Neural progenitor cell (in vitro differentiated cells): Measurements from ENCODE around the gene HDAC4. TPM values are rescaled to one million over a fixed set of nuclear protein-coding genes. Genes with fewer than 3 reads are reported as not detected.

Experiments used
- DNase-seq: peaks from one replicate; pipeline ENCODE4 v3.0.0-alpha.2; 2016; ENCODE audit warnings: low spot score
- H2AFZ ChIP-seq: fragments of 200-600 bp; sonication (generic); replicated peaks from 2 replicates; pipeline ENCODE4 v1.6.1; 2016; ENCODE audit warnings: antibody characterized with exemption
- H3F3A ChIP-seq: fragments of 200-600 bp; sonication (generic); 2 replicates; pipeline ENCODE4 v1.6.1; 2016; ENCODE audit warnings: antibody characterized with exemption, low read depth
- H3K27ac ChIP-seq: fragments of 200-600 bp; sonication (generic); 2 replicates; pipeline ENCODE4 v1.5.1; 2016; ENCODE audit warnings: mild to moderate bottlenecking
- H3K27me3 ChIP-seq: fragments of 200-600 bp; sonication (generic); 2 replicates; pipeline ENCODE4 v1.6.1; 2016; ENCODE audit warnings: mild to moderate bottlenecking, moderate library complexity
- H3K36me3 ChIP-seq: fragments of 200-600 bp; sonication (generic); 2 replicates; pipeline ENCODE4 v1.5.1; 2016
- H3K4me1 ChIP-seq: fragments of 200-600 bp; sonication (generic); 2 replicates; pipeline ENCODE4 v1.6.1; 2016; ENCODE audit warnings: mixed run types
- H3K4me2 ChIP-seq: fragments of 200-600 bp; sonication (generic); 2 replicates; pipeline ENCODE4 v1.6.1; 2016
- H3K4me3 ChIP-seq: fragments of 200-600 bp; sonication (generic); 2 replicates; pipeline ENCODE4 v1.5.1; 2016
- H3K79me2 ChIP-seq: fragments of 200-600 bp; sonication (generic); 2 replicates; pipeline ENCODE4 v1.6.1; 2016; ENCODE audit warnings: low read depth
- H3K9ac ChIP-seq: fragments of 200-600 bp; sonication (generic); 2 replicates; pipeline ENCODE4 v1.6.1; 2016
- H3K9me3 ChIP-seq: fragments of 200-600 bp; sonication (generic); 2 replicates; pipeline ENCODE4 v1.5.1; 2016; ENCODE audit warnings: low read depth
- H4K20me1 ChIP-seq: fragments of 200-600 bp; sonication (generic); 2 replicates; pipeline ENCODE4 v1.6.1; 2016; ENCODE audit warnings: low read depth
- H3K27ac Mint-ChIP-seq: 3 replicates; pipeline ENCODE4 v1.8.0; 2021; ENCODE audit warnings: mixed read lengths
- H3K27me3 Mint-ChIP-seq: 2 replicates; pipeline ENCODE4 v1.8.0; 2022; ENCODE audit warnings: low read depth, mild to moderate bottlenecking, inconsistent platforms, moderate library complexity, mixed read lengths; ENCODE audit not compliant: insufficient read depth
- H3K36me3 Mint-ChIP-seq: 3 replicates; pipeline ENCODE4 v1.8.0; 2021; ENCODE audit warnings: mixed read lengths
- H3K4me1 Mint-ChIP-seq: 3 replicates; pipeline ENCODE4 v1.8.0; 2021; ENCODE audit warnings: mixed read lengths
- H3K4me3 Mint-ChIP-seq: 3 replicates; pipeline ENCODE4 v1.8.0; 2021; ENCODE audit warnings: mild to moderate bottlenecking, moderate library complexity, mixed read lengths
- H3K9me3 Mint-ChIP-seq: 3 replicates; pipeline ENCODE4 v1.8.0; 2020; ENCODE audit warnings: mixed read lengths
- EZH2 ChIP-seq: fragments of 200-600 bp; sonication (generic); IDR thresholded peaks from 2 replicates; pipeline ENCODE4 v1.6.1; 2017; ENCODE audit warnings: antibody characterized with exemption, mild to moderate bottlenecking, moderate library complexity
- EZH2phosphoT487 ChIP-seq: fragments of 200-600 bp; sonication (generic); IDR thresholded peaks from 2 replicates; pipeline ENCODE4 v1.6.1; 2017; ENCODE audit warnings: antibody characterized with exemption
- total RNA-seq: library from RNA; depleted of rRNA; stranded (reverse); fragments of >200 nt; gene quantifications from 2 replicates; pipeline ENCODE4 v1.2.3, GENCODE V29; 2015; ENCODE audit warnings: low replicate concordance
- TF ChIP-seq, protein P1 (sequence below): fragments of 200-600 bp; sonication (generic); IDR thresholded peaks from 2 replicates; pipeline ENCODE4 v1.5.1; 2017; ENCODE audit warnings: antibody characterized with exemption, mild to moderate bottlenecking

Gene HDAC4
- total RNA-seq, 1 donor from 2014 or later, result 36.0 TPM

DNA sequence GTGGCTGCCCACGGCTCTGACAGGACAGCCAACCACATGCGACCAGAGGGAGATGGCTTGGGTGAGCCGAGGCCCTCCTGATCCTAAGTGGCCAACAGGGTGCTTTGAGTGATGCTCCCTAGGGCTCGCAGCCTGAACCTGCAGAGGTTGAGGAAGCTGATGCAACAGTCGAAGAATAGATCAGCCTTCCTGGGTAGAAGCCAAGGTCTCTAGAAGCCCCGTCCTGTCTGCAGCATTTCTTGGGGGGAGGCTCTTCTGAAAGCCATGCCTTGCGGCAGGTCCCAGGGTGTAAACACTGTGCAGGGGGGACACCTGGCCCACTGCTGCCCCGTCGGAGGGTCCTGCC, 136.4 kb downstream of the HDAC4 start:
- no peak overlapping the region for H3K4me2 ChIP-seq
- peaks cover 69% of the 10 kb centered on the region for H4K20me1 ChIP-seq
- no peak for DNase-seq
- no peak overlapping the region for H3K27ac ChIP-seq
- H3K9me3 ChIP-seq, result no peaks in the 10 kb centered on the region
- H3K36me3 ChIP-seq, result no peaks in the 10 kb centered on the region
- Mint-ChIP-seq H3K27me3 (no peaks in the 10 kb centered on the region), H3K9me3 (no peaks in the 10 kb centered on the region), H3K4me1 (peaks cover 43% of the 10 kb centered on the region), H3K27ac (no peak overlapping the region), H3K4me3 (no peak overlapping the region), H3K36me3 (peaks cover 5% of the 10 kb centered on the region)
- no peaks in the 10 kb centered on the region for H3F3A ChIP-seq
- peaks cover 88% of the 10 kb centered on the region for H3K79me2 ChIP-seq
- TF ChIP-seq EZH2phosphoT487 (no peak), EZH2 (no peak)
- TF ChIP-seq, protein P1, sequence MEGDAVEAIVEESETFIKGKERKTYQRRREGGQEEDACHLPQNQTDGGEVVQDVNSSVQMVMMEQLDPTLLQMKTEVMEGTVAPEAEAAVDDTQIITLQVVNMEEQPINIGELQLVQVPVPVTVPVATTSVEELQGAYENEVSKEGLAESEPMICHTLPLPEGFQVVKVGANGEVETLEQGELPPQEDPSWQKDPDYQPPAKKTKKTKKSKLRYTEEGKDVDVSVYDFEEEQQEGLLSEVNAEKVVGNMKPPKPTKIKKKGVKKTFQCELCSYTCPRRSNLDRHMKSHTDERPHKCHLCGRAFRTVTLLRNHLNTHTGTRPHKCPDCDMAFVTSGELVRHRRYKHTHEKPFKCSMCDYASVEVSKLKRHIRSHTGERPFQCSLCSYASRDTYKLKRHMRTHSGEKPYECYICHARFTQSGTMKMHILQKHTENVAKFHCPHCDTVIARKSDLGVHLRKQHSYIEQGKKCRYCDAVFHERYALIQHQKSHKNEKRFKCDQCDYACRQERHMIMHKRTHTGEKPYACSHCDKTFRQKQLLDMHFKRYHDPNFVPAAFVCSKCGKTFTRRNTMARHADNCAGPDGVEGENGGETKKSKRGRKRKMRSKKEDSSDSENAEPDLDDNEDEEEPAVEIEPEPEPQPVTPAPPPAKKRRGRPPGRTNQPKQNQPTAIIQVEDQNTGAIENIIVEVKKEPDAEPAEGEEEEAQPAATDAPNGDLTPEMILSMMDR, result no peak
- H3K9ac ChIP-seq, result no peak overlapping the region
- H3K27me3 ChIP-seq, result no peaks in the 10 kb centered on the region
- H2AFZ ChIP-seq, result no peak overlapping the region
- H3K4me3 ChIP-seq, result no peak overlapping the region
- peaks cover 11% of the 10 kb centered on the region for H3K4me1 ChIP-seq

- Histone ChIP-seq H3K9me3 (no peaks in the 10 kb centered on the region), H3K79me2 (peaks cover 88% of the 10 kb centered on the region), H3K4me1 (peaks cover 11% of the 10 kb centered on the region), H4K20me1 (peaks cover 64% of the 10 kb centered on the region), H3K9ac (no peak overlapping the region), H3K4me3 (no peak overlapping the region), H3K27me3 (no peaks in the 10 kb centered on the region), H3F3A (no peaks in the 10 kb centered on the region), H3K36me3 (no peaks in the 10 kb centered on the region), H3K4me2 (no peak overlapping the region), H2AFZ (no peak overlapping the region), H3K27ac (no peak overlapping the region)
- Mint-ChIP-seq H3K4me1 (peaks cover 39% of the 10 kb centered on the region), H3K36me3 (peaks cover 6% of the 10 kb centered on the region), H3K27ac (no peak overlapping the region), H3K27me3 (no peaks in the 10 kb centered on the region), H3K4me3 (no peak overlapping the region), H3K9me3 (no peaks in the 10 kb centered on the region)
- no peak for DNase-seq
- TF ChIP-seq, protein P1, result no peak
- TF ChIP-seq EZH2 (no peak), EZH2phosphoT487 (no peak)
These were observed 136.9 kb downstream of the HDAC4 start for GRCh38 chr2:239263669-239264491.

DNA sequence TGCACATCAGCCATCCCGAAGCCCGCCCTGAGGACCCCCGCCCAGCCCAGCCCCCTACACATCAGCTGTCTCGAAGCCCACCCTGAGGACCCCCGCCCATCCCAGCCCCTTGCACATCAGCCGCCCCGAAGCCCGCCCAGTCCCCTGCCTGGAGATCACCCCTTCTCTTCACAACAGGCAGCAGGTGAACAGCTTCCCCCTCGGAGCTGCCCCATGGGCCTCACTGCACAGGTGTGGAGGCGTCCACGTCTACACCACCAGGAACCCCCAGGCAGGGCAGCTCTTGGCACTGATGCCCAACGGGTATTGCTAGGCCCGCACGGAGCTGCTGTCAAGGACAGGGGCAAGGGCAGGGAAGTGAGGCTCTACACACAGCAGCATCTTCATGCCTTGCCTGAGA, 137.6 kb downstream of the HDAC4 start:
- no peaks in the 10 kb centered on the region for H3K27me3 ChIP-seq
- peaks cover 11% of the 10 kb centered on the region for H3K4me1 ChIP-seq
- no peak overlapping the region for H2AFZ ChIP-seq
- peaks cover 58% of the 10 kb centered on the region for H4K20me1 ChIP-seq
- H3K4me2 ChIP-seq, result no peak overlapping the region
- H3K9ac ChIP-seq, result no peak overlapping the region
- peaks cover 12% of the 10 kb centered on the region for H3K36me3 Mint-ChIP-seq
- H3K4me3 Mint-ChIP-seq, result no peak overlapping the region
- H3K36me3 ChIP-seq, result no peaks in the 10 kb centered on the region
- TF ChIP-seq EZH2phosphoT487 (no peak), EZH2 (no peak)
- TF ChIP-seq, protein P1, result no peak
- peaks cover 88% of the 10 kb centered on the region for H3K79me2 ChIP-seq
- H3K9me3 Mint-ChIP-seq, result peaks cover 6% of the 10 kb centered on the region
- no peaks in the 10 kb centered on the region for H3F3A ChIP-seq
- H3K4me3 ChIP-seq, result no peak overlapping the region
- peaks cover 34% of the 10 kb centered on the region for H3K4me1 Mint-ChIP-seq
- no peaks in the 10 kb centered on the region for H3K9me3 ChIP-seq
- no peak overlapping the region for H3K27ac Mint-ChIP-seq
- no peak for DNase-seq
- no peak overlapping the region for H3K27ac ChIP-seq
- no peaks in the 10 kb centered on the region for H3K27me3 Mint-ChIP-seq
